Globus pallidus (tissue), 1 donor: ENCODE data around the gene MYO1F.
"Not testable (repeated sequence)": the region's sequence is repeated elsewhere in the genome, so short reads cannot be mapped to it uniquely, and the experiment has no call there.

Source experiments
- DNase-seq: peaks from one replicate; pipeline ENCODE4 v3.0.0-alpha.2; 2015; ENCODE audit warnings: low spot score

The MYO1F gene

GRCh38 chr19:8564866-8565265 lies 12.4 kb downstream of the MYO1F start:
- DNase-seq = not testable (repeated sequence)

- DNase-seq = no peak
Measured at GRCh38 chr19:8561075-8561764, 16.0 kb downstream of the MYO1F start.

- no peak for DNase-seq
Measured at GRCh38 chr19:8558325-8558724, 18.9 kb downstream of the MYO1F start.

GRCh38 chr19:8557642-8558238 lies 19.5 kb downstream of the MYO1F start:
- no peak for DNase-seq

- not testable (repeated sequence) for DNase-seq
Measured at GRCh38 chr19:8553729-8554128, 23.5 kb downstream of the MYO1F start.

- no peak for DNase-seq
Measured at GRCh38 chr19:8552810-8553209, 24.4 kb downstream of the MYO1F start.

GRCh38 chr19:8550070-8550469 lies 27.2 kb downstream of the MYO1F start:
- DNase-seq = no peak

GRCh38 chr19:8545743-8546142 lies 31.5 kb downstream of the MYO1F start:
- DNase-seq = no peak

- DNase-seq = no peak
Measured at GRCh38 chr19:8544168-8544567, 33.1 kb downstream of the MYO1F start.

GRCh38 chr19:8539621-8540149 lies 37.6 kb downstream of the MYO1F start:
- DNase-seq = no peak

- no peak for DNase-seq
Measured at GRCh38 chr19:8537099-8537498, 40.1 kb downstream of the MYO1F start.

GRCh38 chr19:8536282-8536681 lies 41.0 kb downstream of the MYO1F start:
- no peak for DNase-seq

- no peak for DNase-seq
Measured at GRCh38 chr19:8532225-8532624, 45.0 kb downstream of the MYO1F start.

GRCh38 chr19:8531470-8531869 lies 45.8 kb downstream of the MYO1F start:
- no peak for DNase-seq

GRCh38 chr19:8530061-8530679 lies 47.1 kb downstream of the MYO1F start:
- no peak for DNase-seq

GRCh38 chr19:8529369-8530006 lies 47.8 kb downstream of the MYO1F start:
- DNase-seq = no peak

- DNase-seq = no peak
Measured at GRCh38 chr19:8528500-8528899, 48.7 kb downstream of the MYO1F start.

GRCh38 chr19:8526345-8527091 lies 50.7 kb downstream of the MYO1F start:
- DNase-seq = peak; percentile 83

- DNase-seq = no peak
Measured at GRCh38 chr19:8525401-8525684, 51.9 kb downstream of the MYO1F start.

GRCh38 chr19:8519388-8519787 lies 57.9 kb downstream of the MYO1F start:
- no peak for DNase-seq

GRCh38 chr19:8518536-8518935 lies 58.7 kb downstream of the MYO1F start:
- no peak for DNase-seq
